GM23338 (cell line): Measurements from ENCODE around the gene GNB2. TPM values are rescaled to one million over a fixed set of nuclear protein-coding genes. Genes with fewer than 3 reads are reported as not detected.

Experiments used
- ATAC-seq: fragments of 200-7000 bp; cut with Tn5 transposase; 3 replicates; pipeline ENCODE4 v1.9.1; 2020
- DNase-seq: peaks from one replicate; pipeline ENCODE4 v3.0.0-alpha.2; 2015; ENCODE audit warnings: low spot score
- H2AFZ ChIP-seq: fragments of 200-600 bp; sonication (generic); 2 replicates; pipeline ENCODE4 v1.8.0; 2016; ENCODE audit warnings: antibody characterized with exemption, mild to moderate bottlenecking, moderate library complexity
- H3F3A ChIP-seq: fragments of 200-600 bp; sonication (generic); replicated peaks from 2 replicates; pipeline ENCODE4 v1.8.0; 2017; ENCODE audit warnings: antibody characterized with exemption, mixed run types, low read depth
- H3K27ac ChIP-seq: fragments of 200-600 bp; sonication (generic); 2 replicates; pipeline ENCODE4 v1.6.1; 2016; ENCODE audit warnings: low read depth
- H3K27me3 ChIP-seq: fragments of 200-600 bp; sonication (generic); 2 replicates; pipeline ENCODE4 v1.8.0; 2016; ENCODE audit warnings: mild to moderate bottlenecking, mixed run types, moderate library complexity; ENCODE audit not compliant: insufficient read depth
- H3K36me3 ChIP-seq: fragments of 200-600 bp; sonication (generic); 2 replicates; pipeline ENCODE4 v1.8.0; 2016; ENCODE audit warnings: mild to moderate bottlenecking; ENCODE audit not compliant: insufficient read depth
- H3K4me1 ChIP-seq: fragments of 200-600 bp; sonication (generic); 2 replicates; pipeline ENCODE4 v1.8.0; 2016; ENCODE audit warnings: mild to moderate bottlenecking, moderate library complexity; ENCODE audit not compliant: insufficient read depth
- H3K4me2 ChIP-seq: fragments of 200-600 bp; sonication (generic); 2 replicates; pipeline ENCODE4 v1.7.1; 2017; ENCODE audit warnings: mixed run types
- H3K4me3 ChIP-seq: fragments of 200-600 bp; sonication (generic); 2 replicates; pipeline ENCODE4 v1.6.1; 2016; ENCODE audit warnings: mixed run types
- H3K79me2 ChIP-seq: fragments of 200-600 bp; sonication (generic); replicated peaks from 2 replicates; pipeline ENCODE4 v1.8.0; 2017; ENCODE audit warnings: mild to moderate bottlenecking; ENCODE audit not compliant: insufficient read depth
- H3K9me2 ChIP-seq: fragments of 200-600 bp; sonication (generic); 2 replicates; pipeline ENCODE4 v1.8.0; 2017; ENCODE audit not compliant: insufficient read depth
- H4K20me1 ChIP-seq: fragments of 200-600 bp; sonication (generic); replicated peaks from 2 replicates; pipeline ENCODE4 v1.8.0; 2017; ENCODE audit warnings: mild to moderate bottlenecking; ENCODE audit not compliant: insufficient read depth
- H3K27ac Mint-ChIP-seq: 2 replicates; pipeline ENCODE4 v1.8.0; 2020; ENCODE audit warnings: inconsistent platforms, mild to moderate bottlenecking, moderate library complexity, mixed read lengths
- H3K27me3 Mint-ChIP-seq: 3 replicates; pipeline ENCODE4 v1.8.0; 2022; ENCODE audit warnings: low read depth, mild to moderate bottlenecking, moderate library complexity, mixed read lengths, inconsistent platforms; ENCODE audit not compliant: insufficient read depth, poor library complexity
- H3K36me3 Mint-ChIP-seq: 3 replicates; pipeline ENCODE4 v1.8.0; 2021; ENCODE audit warnings: low read depth, mild to moderate bottlenecking, inconsistent platforms, moderate library complexity, mixed read lengths
- H3K4me1 Mint-ChIP-seq: 3 replicates; pipeline ENCODE4 v1.8.0; 2020; ENCODE audit warnings: mild to moderate bottlenecking, inconsistent platforms, mixed read lengths
- H3K4me3 Mint-ChIP-seq: 3 replicates; pipeline ENCODE4 v1.8.0; 2021; ENCODE audit warnings: moderate library complexity, mild to moderate bottlenecking, inconsistent platforms, mixed read lengths
- H3K9me3 Mint-ChIP-seq: 3 replicates; pipeline ENCODE4 v1.8.0; 2020; ENCODE audit warnings: moderate library complexity, mild to moderate bottlenecking, inconsistent platforms, mixed read lengths
- CREB1 ChIP-seq: fragments of 250-450 bp; sonication (Bioruptor Pico); IDR thresholded peaks from 2 replicates; pipeline ENCODE4 v1.5.0; 2020; ENCODE audit warnings: low read depth, mild to moderate bottlenecking, moderate library complexity
- EZH2 ChIP-seq: fragments of 200-600 bp; sonication (generic); IDR thresholded peaks from one replicate; pipeline ENCODE4 v1.8.0; 2017; ENCODE audit warnings: antibody characterized with exemption, mild to moderate bottlenecking, low read depth; ENCODE audit not compliant: unreplicated experiment
- EZH2phosphoT487 ChIP-seq: fragments of 200-600 bp; sonication (generic); IDR thresholded peaks from one replicate; pipeline ENCODE4 v1.8.1; 2018; ENCODE audit warnings: antibody characterized with exemption; ENCODE audit not compliant: unreplicated experiment
- JUNB ChIP-seq: IDR thresholded peaks from one replicate; pipeline ENCODE4 v1.6.1; 2016; ENCODE audit warnings: antibody characterized with exemption; ENCODE audit not compliant: unreplicated experiment
- NANOG ChIP-seq: IDR thresholded peaks from 2 replicates; pipeline ENCODE4 v1.6.1; 2016; ENCODE audit warnings: antibody characterized with exemption, borderline replicate concordance
- POLR2AphosphoS5 ChIP-seq: IDR thresholded peaks from 2 replicates; pipeline ENCODE4 v1.6.1; 2016; ENCODE audit warnings: antibody characterized with exemption, low read depth
- STAT1 ChIP-seq: IDR thresholded peaks from one replicate; pipeline ENCODE4 v1.6.1; 2016; ENCODE audit warnings: antibody characterized with exemption; ENCODE audit not compliant: unreplicated experiment
- ZNF114 ChIP-seq: fragments of 250-450 bp; sonication (Bioruptor Pico); IDR thresholded peaks from 2 replicates; pipeline ENCODE4 v1.5.0; 2020; ENCODE audit warnings: mild to moderate bottlenecking, moderate library complexity
- ZNF331 ChIP-seq: fragments of 250-450 bp; sonication (Bioruptor Pico); IDR thresholded peaks from 2 replicates; pipeline ENCODE4 v1.5.0; 2020; ENCODE audit warnings: low read depth, mild to moderate bottlenecking, moderate library complexity
- polyA plus RNA-seq: library from polyadenylated mRNA; unstranded; fragments of >200 nt; fragmentation: Nextera tagmentation; extraction: Ambion mirVana; gene quantifications from 2 replicates; pipeline ENCODE4 v1.2.1, GENCODE V29; 2016
- total RNA-seq: library from RNA; depleted of rRNA; stranded (reverse); fragments of >200 nt; shearing (Covaris generic); gene quantifications from 2 replicates; pipeline ENCODE4 v1.2.3, GENCODE V29; 2014
- TF ChIP-seq, protein P1 (sequence below): IDR thresholded peaks from 2 replicates; pipeline ENCODE4 v1.6.1; 2016; ENCODE audit warnings: antibody characterized with exemption
- TF ChIP-seq, protein P2 (sequence below): IDR thresholded peaks from one replicate; pipeline ENCODE4 v1.6.1; 2018; ENCODE audit warnings: antibody characterized with exemption; ENCODE audit not compliant: unreplicated experiment
- TF ChIP-seq, protein P3 (sequence below): fragments of 250-450 bp; sonication (Bioruptor Pico); IDR thresholded peaks from 2 replicates; pipeline ENCODE4 v1.5.0; 2020; ENCODE audit warnings: mild to moderate bottlenecking, moderate library complexity
- TF ChIP-seq, protein P4 (sequence below), 2 experiments: fragments of 200-600 bp in 1 of 2; sonication (generic) in 1 of 2; conservative IDR thresholded peaks; 2 replicates each; pipeline versions ENCODE4 v1.5.1 to v1.6.1; 2016 to 2017; ENCODE audit warnings: antibody characterized with exemption in 2 of 2, low read depth in 2 of 2, mild to moderate bottlenecking in 2 of 2, moderate library complexity in 1 of 2

GNB2 gene
- total and polyA plus RNA-seq, 2 experiments from 2014 or later: 112 to 153 TPM

DNA sequence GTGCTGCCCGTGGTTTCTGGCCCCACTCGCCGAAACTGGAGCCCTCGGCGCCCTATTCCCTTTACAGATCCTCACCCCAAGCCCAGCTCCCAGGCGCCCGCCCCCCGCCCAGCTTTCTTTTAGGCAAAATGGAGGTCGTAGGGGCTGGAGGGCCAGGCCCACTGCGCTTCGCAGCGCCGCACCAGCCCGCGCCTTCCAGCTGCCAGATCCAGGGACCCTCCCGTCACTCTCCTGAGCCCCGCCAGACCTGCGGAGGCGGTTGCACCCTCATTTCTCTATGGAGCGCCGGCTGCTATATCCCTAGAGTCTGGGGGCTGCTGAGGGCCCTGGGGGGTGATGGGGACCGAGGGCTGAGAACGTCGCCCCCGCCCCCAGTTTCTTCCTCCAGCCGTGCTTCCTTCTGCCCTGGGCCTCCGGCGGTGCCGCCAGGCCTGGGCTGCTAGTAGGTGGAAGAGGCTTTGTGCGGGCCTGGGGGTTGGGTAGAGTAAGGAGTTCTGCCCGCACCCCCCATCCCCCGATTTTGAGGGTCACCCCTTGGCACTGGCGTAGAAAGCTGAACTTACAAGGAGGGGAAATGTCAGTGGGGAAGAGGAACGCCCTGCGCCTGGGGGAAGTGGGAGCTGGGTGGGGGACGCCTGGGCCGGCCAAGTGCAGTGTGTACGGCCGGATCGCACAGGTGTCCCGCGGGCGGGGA, 1.0 kb downstream of the GNB2 start:
- H3K4me3 ChIP-seq: peak overlapping the region; percentile 93
- peak overlapping the region; percentile 83 for H3K4me3 Mint-ChIP-seq
- TF ChIP-seq EZH2phosphoT487 (no peak), CREB1 (no peak), STAT1 (no peak), NANOG (no peak), ZNF331 (no peak), EZH2 (no peak), JUNB (no peak), ZNF114 (CRISPR knock-in tag) (no peak), POLR2AphosphoS5 (no peak)
- TF ChIP-seq, protein P1, sequence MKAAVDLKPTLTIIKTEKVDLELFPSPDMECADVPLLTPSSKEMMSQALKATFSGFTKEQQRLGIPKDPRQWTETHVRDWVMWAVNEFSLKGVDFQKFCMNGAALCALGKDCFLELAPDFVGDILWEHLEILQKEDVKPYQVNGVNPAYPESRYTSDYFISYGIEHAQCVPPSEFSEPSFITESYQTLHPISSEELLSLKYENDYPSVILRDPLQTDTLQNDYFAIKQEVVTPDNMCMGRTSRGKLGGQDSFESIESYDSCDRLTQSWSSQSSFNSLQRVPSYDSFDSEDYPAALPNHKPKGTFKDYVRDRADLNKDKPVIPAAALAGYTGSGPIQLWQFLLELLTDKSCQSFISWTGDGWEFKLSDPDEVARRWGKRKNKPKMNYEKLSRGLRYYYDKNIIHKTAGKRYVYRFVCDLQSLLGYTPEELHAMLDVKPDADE: no peak
- TF ChIP-seq, protein P2, sequence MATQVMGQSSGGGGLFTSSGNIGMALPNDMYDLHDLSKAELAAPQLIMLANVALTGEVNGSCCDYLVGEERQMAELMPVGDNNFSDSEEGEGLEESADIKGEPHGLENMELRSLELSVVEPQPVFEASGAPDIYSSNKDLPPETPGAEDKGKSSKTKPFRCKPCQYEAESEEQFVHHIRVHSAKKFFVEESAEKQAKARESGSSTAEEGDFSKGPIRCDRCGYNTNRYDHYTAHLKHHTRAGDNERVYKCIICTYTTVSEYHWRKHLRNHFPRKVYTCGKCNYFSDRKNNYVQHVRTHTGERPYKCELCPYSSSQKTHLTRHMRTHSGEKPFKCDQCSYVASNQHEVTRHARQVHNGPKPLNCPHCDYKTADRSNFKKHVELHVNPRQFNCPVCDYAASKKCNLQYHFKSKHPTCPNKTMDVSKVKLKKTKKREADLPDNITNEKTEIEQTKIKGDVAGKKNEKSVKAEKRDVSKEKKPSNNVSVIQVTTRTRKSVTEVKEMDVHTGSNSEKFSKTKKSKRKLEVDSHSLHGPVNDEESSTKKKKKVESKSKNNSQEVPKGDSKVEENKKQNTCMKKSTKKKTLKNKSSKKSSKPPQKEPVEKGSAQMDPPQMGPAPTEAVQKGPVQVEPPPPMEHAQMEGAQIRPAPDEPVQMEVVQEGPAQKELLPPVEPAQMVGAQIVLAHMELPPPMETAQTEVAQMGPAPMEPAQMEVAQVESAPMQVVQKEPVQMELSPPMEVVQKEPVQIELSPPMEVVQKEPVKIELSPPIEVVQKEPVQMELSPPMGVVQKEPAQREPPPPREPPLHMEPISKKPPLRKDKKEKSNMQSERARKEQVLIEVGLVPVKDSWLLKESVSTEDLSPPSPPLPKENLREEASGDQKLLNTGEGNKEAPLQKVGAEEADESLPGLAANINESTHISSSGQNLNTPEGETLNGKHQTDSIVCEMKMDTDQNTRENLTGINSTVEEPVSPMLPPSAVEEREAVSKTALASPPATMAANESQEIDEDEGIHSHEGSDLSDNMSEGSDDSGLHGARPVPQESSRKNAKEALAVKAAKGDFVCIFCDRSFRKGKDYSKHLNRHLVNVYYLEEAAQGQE: no peak
- TF ChIP-seq, protein P3, sequence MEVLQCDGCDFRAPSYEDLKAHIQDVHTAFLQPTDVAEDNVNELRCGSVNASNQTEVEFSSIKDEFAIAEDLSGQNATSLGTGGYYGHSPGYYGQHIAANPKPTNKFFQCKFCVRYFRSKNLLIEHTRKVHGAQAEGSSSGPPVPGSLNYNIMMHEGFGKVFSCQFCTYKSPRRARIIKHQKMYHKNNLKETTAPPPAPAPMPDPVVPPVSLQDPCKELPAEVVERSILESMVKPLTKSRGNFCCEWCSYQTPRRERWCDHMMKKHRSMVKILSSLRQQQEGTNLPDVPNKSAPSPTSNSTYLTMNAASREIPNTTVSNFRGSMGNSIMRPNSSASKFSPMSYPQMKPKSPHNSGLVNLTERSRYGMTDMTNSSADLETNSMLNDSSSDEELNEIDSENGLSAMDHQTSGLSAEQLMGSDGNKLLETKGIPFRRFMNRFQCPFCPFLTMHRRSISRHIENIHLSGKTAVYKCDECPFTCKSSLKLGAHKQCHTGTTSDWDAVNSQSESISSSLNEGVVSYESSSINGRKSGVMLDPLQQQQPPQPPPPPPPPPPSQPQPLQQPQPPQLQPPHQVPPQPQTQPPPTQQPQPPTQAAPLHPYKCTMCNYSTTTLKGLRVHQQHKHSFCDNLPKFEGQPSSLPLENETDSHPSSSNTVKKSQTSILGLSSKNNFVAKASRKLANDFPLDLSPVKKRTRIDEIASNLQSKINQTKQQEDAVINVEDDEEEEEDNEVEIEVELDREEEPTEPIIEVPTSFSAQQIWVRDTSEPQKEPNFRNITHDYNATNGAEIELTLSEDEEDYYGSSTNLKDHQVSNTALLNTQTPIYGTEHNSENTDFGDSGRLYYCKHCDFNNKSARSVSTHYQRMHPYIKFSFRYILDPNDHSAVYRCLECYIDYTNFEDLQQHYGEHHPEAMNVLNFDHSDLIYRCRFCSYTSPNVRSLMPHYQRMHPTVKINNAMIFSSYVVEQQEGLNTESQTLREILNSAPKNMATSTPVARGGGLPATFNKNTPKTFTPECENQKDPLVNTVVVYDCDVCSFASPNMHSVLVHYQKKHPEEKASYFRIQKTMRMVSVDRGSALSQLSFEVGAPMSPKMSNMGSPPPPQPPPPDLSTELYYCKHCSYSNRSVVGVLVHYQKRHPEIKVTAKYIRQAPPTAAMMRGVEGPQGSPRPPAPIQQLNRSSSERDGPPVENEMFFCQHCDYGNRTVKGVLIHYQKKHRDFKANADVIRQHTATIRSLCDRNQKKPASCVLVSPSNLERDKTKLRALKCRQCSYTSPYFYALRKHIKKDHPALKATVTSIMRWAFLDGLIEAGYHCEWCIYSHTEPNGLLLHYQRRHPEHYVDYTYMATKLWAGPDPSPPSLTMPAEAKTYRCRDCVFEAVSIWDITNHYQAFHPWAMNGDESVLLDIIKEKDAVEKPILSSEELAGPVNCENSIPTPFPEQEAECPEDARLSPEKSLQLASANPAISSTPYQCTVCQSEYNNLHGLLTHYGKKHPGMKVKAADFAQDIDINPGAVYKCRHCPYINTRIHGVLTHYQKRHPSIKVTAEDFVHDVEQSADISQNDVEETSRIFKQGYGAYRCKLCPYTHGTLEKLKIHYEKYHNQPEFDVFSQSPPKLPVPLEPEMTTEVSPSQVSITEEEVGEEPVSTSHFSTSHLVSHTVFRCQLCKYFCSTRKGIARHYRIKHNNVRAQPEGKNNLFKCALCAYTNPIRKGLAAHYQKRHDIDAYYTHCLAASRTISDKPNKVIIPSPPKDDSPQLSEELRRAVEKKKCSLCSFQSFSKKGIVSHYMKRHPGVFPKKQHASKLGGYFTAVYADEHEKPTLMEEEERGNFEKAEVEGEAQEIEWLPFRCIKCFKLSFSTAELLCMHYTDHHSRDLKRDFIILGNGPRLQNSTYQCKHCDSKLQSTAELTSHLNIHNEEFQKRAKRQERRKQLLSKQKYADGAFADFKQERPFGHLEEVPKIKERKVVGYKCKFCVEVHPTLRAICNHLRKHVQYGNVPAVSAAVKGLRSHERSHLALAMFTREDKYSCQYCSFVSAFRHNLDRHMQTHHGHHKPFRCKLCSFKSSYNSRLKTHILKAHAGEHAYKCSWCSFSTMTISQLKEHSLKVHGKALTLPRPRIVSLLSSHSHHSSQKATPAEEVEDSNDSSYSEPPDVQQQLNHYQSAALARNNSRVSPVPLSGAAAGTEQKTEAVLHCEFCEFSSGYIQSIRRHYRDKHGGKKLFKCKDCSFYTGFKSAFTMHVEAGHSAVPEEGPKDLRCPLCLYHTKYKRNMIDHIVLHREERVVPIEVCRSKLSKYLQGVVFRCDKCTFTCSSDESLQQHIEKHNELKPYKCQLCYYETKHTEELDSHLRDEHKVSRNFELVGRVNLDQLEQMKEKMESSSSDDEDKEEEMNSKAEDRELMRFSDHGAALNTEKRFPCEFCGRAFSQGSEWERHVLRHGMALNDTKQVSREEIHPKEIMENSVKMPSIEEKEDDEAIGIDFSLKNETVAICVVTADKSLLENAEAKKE (CRISPR knock-in tag): no peak
- TF ChIP-seq, protein P4, sequence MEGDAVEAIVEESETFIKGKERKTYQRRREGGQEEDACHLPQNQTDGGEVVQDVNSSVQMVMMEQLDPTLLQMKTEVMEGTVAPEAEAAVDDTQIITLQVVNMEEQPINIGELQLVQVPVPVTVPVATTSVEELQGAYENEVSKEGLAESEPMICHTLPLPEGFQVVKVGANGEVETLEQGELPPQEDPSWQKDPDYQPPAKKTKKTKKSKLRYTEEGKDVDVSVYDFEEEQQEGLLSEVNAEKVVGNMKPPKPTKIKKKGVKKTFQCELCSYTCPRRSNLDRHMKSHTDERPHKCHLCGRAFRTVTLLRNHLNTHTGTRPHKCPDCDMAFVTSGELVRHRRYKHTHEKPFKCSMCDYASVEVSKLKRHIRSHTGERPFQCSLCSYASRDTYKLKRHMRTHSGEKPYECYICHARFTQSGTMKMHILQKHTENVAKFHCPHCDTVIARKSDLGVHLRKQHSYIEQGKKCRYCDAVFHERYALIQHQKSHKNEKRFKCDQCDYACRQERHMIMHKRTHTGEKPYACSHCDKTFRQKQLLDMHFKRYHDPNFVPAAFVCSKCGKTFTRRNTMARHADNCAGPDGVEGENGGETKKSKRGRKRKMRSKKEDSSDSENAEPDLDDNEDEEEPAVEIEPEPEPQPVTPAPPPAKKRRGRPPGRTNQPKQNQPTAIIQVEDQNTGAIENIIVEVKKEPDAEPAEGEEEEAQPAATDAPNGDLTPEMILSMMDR (conservative IDR thresholded peaks at IDR 0.05; ENCODE audit: low read depth in 2 of 2): no peak
- peak overlapping the region; percentile 99 for H3K4me2 ChIP-seq
- H3K4me1 ChIP-seq: peaks cover 4% of the 10 kb centered on the region; the same call in 1 of the 2 replicates
- DNase-seq: peak; percentile 67
- H3K27ac Mint-ChIP-seq: no peak overlapping the region
- H3K27me3 ChIP-seq: peaks cover 16% of the 10 kb centered on the region
- peak; percentile 5; the same call in 2 of the 3 replicates for ATAC-seq
- H3K9me3 Mint-ChIP-seq: no peaks in the 10 kb centered on the region
- H2AFZ ChIP-seq: no peak overlapping the region
- peaks cover 7% of the 10 kb centered on the region for H3K4me1 Mint-ChIP-seq
- H4K20me1 ChIP-seq: no peaks in the 10 kb centered on the region; the same call in 1 of the 2 replicates
- H3K27ac ChIP-seq: no peak overlapping the region
- no peaks in the 10 kb centered on the region for H3K9me2 ChIP-seq
- no peaks in the 10 kb centered on the region for H3K36me3 ChIP-seq
- no peaks in the 10 kb centered on the region for H3K79me2 ChIP-seq
- peaks cover 18% of the 10 kb centered on the region for H3K36me3 Mint-ChIP-seq
- H3K27me3 Mint-ChIP-seq: peaks cover 35% of the 10 kb centered on the region
- peaks cover 19% of the 10 kb centered on the region for H3F3A ChIP-seq
